ENCODE measurements around the gene CDH11. TPM values are rescaled to one million over a fixed set of nuclear protein-coding genes. Genes with fewer than 3 reads are reported as not detected.

Gene CDH11
- total RNA-seq, 6 experiments from 2014 or later, result 1.2 to 6.6 (median 3.0) TPM

DNA sequence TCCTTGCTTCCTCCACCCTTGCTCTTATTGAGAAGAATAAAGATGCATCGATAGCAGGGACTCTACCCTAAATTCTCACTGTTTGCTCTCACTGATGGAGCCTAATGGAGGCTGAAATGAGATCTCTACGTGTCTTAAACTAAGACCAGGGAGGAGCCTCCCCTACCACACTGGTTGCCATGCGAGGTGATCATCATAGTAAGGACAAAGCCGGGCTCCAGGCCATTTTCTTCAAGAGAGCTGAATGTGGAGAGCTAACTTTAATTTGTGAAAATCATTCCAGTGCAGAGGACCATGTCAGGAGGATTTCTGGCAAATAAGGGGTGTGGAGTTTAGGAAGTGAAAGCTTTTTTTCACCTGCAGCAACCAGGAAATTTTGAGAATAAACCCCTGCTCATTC lies 5.6 kb downstream of the CDH11 start:
- WGBS (ENCODE audit: insufficient coverage, low coverage, low lambda C conversion rate, missing lambda C conversion rate), result 56% methylated on average over 4 of the region's 4 CpGs
- no peak overlapping the region for H3K27ac ChIP-seq
- H3K27me3 ChIP-seq, result no peaks in the 10 kb centered on the region
- no peak for TF ChIP-seq POLR2A (IDR thresholded peaks at IDR 0.05)
- no peak for TF ChIP-seq CTCF (IDR thresholded peaks at IDR 0.05)
- DNase-seq, result no peak
- ATAC-seq, result no peak
- H3K4me3 ChIP-seq, result no peak overlapping the region
- no peaks in the 10 kb centered on the region for H3K4me1 ChIP-seq
- H3K36me3 ChIP-seq, result no peaks in the 10 kb centered on the region
- intact Hi-C loops (cut with DNase I), result loop anchor here in 1 of 2 donors (10.0 kb wide), 1 partner anchor 61 kb away; no protein-coding TSS in a partner anchor
- no peaks in the 10 kb centered on the region for H3K9me3 ChIP-seq

- intact Hi-C loops (cut with DNase I), result loop anchor here in 1 of 2 donors (10.0 kb wide), 1 partner anchor 60 kb away; no protein-coding TSS in a partner anchor
- no peak overlapping the region for H3K27ac ChIP-seq
- no peaks in the 10 kb centered on the region for H3K9me3 ChIP-seq
- DNase-seq (no peak), ATAC-seq (no peak)
- H3K4me3 ChIP-seq, result no peak overlapping the region
- H3K36me3 ChIP-seq, result no peaks in the 10 kb centered on the region
- TF ChIP-seq CTCF (IDR thresholded peaks at IDR 0.05) (no peak), POLR2A (IDR thresholded peaks at IDR 0.05) (no peak)
- WGBS (ENCODE audit: insufficient coverage, low coverage, low lambda C conversion rate, missing lambda C conversion rate), result 74% methylated on average over 7 of the region's 9 CpGs
- no peaks in the 10 kb centered on the region for H3K27me3 ChIP-seq
- no peaks in the 10 kb centered on the region for H3K4me1 ChIP-seq
These were observed 7.3 kb downstream of the CDH11 start for GRCh38 chr16:65114527-65114926.

GRCh38 chr16:65113441-65113840 lies 8.4 kb downstream of the CDH11 start:
- intact Hi-C loops (cut with DNase I), result loop anchor here in 1 of 2 donors (10.0 kb wide), 1 partner anchor 59 kb away; no protein-coding TSS in a partner anchor
- H3K9me3 ChIP-seq, result no peaks in the 10 kb centered on the region
- no peaks in the 10 kb centered on the region for H3K27me3 ChIP-seq
- TF ChIP-seq CTCF (IDR thresholded peaks at IDR 0.05) (no peak), POLR2A (IDR thresholded peaks at IDR 0.05) (no peak)
- H3K36me3 ChIP-seq, result no peaks in the 10 kb centered on the region
- no peaks in the 10 kb centered on the region for H3K4me1 ChIP-seq
- WGBS (ENCODE audit: insufficient coverage, low coverage, low lambda C conversion rate, missing lambda C conversion rate), result 66% methylated on average over 5 of the region's 5 CpGs
- no peak overlapping the region for H3K4me3 ChIP-seq
- no peak overlapping the region for H3K27ac ChIP-seq
- DNase-seq (no peak), ATAC-seq (no peak)

DNA sequence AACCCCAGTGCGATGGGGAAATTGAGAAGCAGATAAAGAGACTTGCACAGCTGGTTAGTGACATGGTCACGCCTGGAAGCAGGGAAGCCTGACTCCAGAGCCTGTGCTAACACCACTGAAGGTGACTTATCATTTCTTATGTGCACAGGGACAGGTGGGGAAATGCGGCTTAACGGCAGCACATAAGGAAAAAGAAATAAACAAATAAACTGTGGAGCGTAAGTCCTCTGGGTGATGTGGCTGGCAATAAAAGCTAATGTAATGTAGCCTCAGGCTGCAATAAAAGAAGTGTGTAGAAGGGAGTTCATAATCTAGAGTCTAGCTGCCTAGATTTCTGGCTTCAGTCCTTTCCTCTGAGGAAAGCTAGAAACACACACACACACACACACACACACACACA lies 10.6 kb downstream of the CDH11 start:
- TF ChIP-seq CTCF (IDR thresholded peaks at IDR 0.05) (no peak), POLR2A (IDR thresholded peaks at IDR 0.05) (no peak)
- DNase-seq (no peak), ATAC-seq (no peak)
- Histone ChIP-seq H3K27me3 (no peaks in the 10 kb centered on the region), H3K27ac (no peak overlapping the region), H3K9me3 (no peaks in the 10 kb centered on the region), H3K4me3 (no peak overlapping the region), H3K36me3 (no peaks in the 10 kb centered on the region), H3K4me1 (no peaks in the 10 kb centered on the region)
- 63% methylated on average over 4 of the region's 5 CpGs for WGBS (ENCODE audit: insufficient coverage, low coverage, low lambda C conversion rate, missing lambda C conversion rate)
- intact Hi-C loops (cut with DNase I), result loop anchor here in 1 of 2 donors (10.0 kb wide), 1 partner anchor 57 kb away; no protein-coding TSS in a partner anchor

DNA sequence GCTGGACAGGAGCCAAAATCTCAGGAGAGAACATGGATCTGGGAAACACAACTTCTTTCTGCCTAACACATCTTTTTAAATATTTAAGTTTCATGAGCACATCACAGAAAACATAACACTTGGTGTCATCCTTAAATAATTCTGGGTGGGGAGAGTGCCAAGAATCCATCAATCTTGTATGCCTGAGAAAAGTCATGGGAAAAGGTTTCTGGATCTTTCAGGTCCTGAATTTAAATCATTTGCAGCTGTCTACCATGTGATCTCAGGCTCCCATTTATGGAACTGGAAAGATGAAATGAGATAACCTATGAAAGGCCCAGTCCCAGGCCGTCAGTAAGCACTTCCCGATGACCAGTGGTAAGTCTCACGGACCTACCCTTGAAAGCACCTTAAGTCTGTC lies 15.1 kb downstream of the CDH11 start:
- no peaks in the 10 kb centered on the region for H3K27me3 ChIP-seq
- WGBS (ENCODE audit: insufficient coverage, low coverage, low lambda C conversion rate, missing lambda C conversion rate), result 61% methylated on average over 3 of the region's 3 CpGs
- DNase-seq (no peak), ATAC-seq (no peak)
- no peak overlapping the region for H3K4me3 ChIP-seq
- H3K4me1 ChIP-seq, result no peaks in the 10 kb centered on the region
- no peaks in the 10 kb centered on the region for H3K9me3 ChIP-seq
- H3K27ac ChIP-seq, result no peak overlapping the region
- intact Hi-C loops (cut with DNase I), result no loop called here
- H3K36me3 ChIP-seq, result no peaks in the 10 kb centered on the region
- TF ChIP-seq POLR2A (IDR thresholded peaks at IDR 0.05), result no peak
- TF ChIP-seq CTCF (IDR thresholded peaks at IDR 0.05), result no peak
